DMS114 treated with DMSO at 0.1 percent for 48 hours (cell line): ENCODE data around the gene ACADSB.

ENCODE experiments used
- DNase-seq: peaks from one replicate; lab custom pipeline; 2025; ENCODE audit not compliant: unreplicated experiment; lab: John Stamatoyannopoulos, UW

Gene ACADSB

GRCh38 chr10:123038782-123039631 lies 30.2 kb downstream of the ACADSB start:
- DNase-seq, result no peak

- no peak for DNase-seq
Measured at GRCh38 chr10:123039632-123039930, 30.8 kb downstream of the ACADSB start.

- DNase-seq, result no peak
Measured at GRCh38 chr10:123042708-123043408, 34.1 kb downstream of the ACADSB start.

GRCh38 chr10:123043409-123043925 lies 34.7 kb downstream of the ACADSB start:
- DNase-seq, result peak; percentile 80

GRCh38 chr10:123044391-123044790 lies 35.6 kb downstream of the ACADSB start:
- peak; percentile 37 for DNase-seq

- no peak for DNase-seq
Measured at GRCh38 chr10:123045961-123046731, 37.3 kb downstream of the ACADSB start.

- no peak for DNase-seq
Measured at GRCh38 chr10:123057968-123058367, 49.2 kb downstream of the ACADSB start.

GRCh38 chr10:123061865-123062264 lies 53.1 kb downstream of the ACADSB start:
- DNase-seq, result no peak

GRCh38 chr10:123062726-123063125 lies 53.9 kb downstream of the ACADSB start:
- no peak for DNase-seq

- no peak for DNase-seq
Measured at GRCh38 chr10:123068087-123068853, 59.5 kb downstream of the ACADSB start.

GRCh38 chr10:123069246-123069986 lies 60.6 kb downstream of the ACADSB start:
- no peak for DNase-seq

- no peak for DNase-seq
Measured at GRCh38 chr10:123073187-123073586, 64.4 kb downstream of the ACADSB start.

GRCh38 chr10:123074215-123074614 lies 65.4 kb downstream of the ACADSB start:
- DNase-seq, result no peak

GRCh38 chr10:123081896-123082295 lies 73.1 kb downstream of the ACADSB start:
- no peak for DNase-seq

GRCh38 chr10:123083811-123084210 lies 75.0 kb downstream of the ACADSB start:
- no peak for DNase-seq

- no peak for DNase-seq
Measured at GRCh38 chr10:123086281-123086680, 77.5 kb downstream of the ACADSB start.

GRCh38 chr10:123087348-123087747 lies 78.5 kb downstream of the ACADSB start:
- DNase-seq, result no peak

GRCh38 chr10:123087786-123088185 lies 79.0 kb downstream of the ACADSB start:
- DNase-seq, result no peak

- no peak for DNase-seq
Measured at GRCh38 chr10:123092635-123093414, 84.0 kb downstream of the ACADSB start.
